Measurements from ENCODE around the gene C12orf60.
"Not testable (repeated sequence)": the region's sequence is repeated elsewhere in the genome, so short reads cannot be mapped to it uniquely, and the experiment has no call there.

The C12orf60 gene

GRCh38 chr12:14803011-14803829 lies at the start of gene C12orf60, which contains the start of gene WBP11:
C12orf60 (plus strand) TSS chr12:14803670; CDS start chr12:14822936, 19,266 bp downstream.
WBP11 (minus strand) TSS chr12:14803478; CDS start chr12:14801383, 2,095 bp downstream.
- DNase-seq = peak; percentile 97

- DNase-seq = peak; percentile 58
These were observed 46.9 kb upstream of the C12orf60 start for GRCh38 chr12:14756334-14757143.

GRCh38 chr12:14759711-14760280 lies 43.7 kb upstream of the C12orf60 start:
- DNase-seq = not testable (repeated sequence)

- DNase-seq = no peak
These were observed 38.1 kb upstream of the C12orf60 start for GRCh38 chr12:14765398-14765797.

GRCh38 chr12:14766020-14766419 lies 37.5 kb upstream of the C12orf60 start:
- not testable (repeated sequence) for DNase-seq

- DNase-seq = no peak
These were observed 36.7 kb upstream of the C12orf60 start for GRCh38 chr12:14766649-14767215.

GRCh38 chr12:14767617-14768016 lies 35.9 kb upstream of the C12orf60 start:
- DNase-seq = no peak

GRCh38 chr12:14768823-14769405 lies 34.6 kb upstream of the C12orf60 start:
- DNase-seq = peak; percentile 63

- peak; percentile 54 for DNase-seq
These were observed 34.0 kb upstream of the C12orf60 start for GRCh38 chr12:14769466-14769968.

GRCh38 chr12:14769969-14770495 lies 33.4 kb upstream of the C12orf60 start:
- peak; percentile 92 for DNase-seq

- peak; percentile 98 for DNase-seq
These were observed 32.7 kb upstream of the C12orf60 start for GRCh38 chr12:14770496-14771461.

- DNase-seq = peak; percentile 43
These were observed 31.8 kb upstream of the C12orf60 start for GRCh38 chr12:14771651-14772137.

GRCh38 chr12:14772946-14773345 lies 30.5 kb upstream of the C12orf60 start:
- no peak for DNase-seq

- no peak for DNase-seq
These were observed 29.8 kb upstream of the C12orf60 start for GRCh38 chr12:14773685-14774073.

GRCh38 chr12:14774074-14774905 lies 29.2 kb upstream of the C12orf60 start:
- peak; percentile 96 for DNase-seq

GRCh38 chr12:14774906-14775635 lies 28.4 kb upstream of the C12orf60 start:
- DNase-seq = peak; percentile 19

GRCh38 chr12:14775636-14775980 lies 27.9 kb upstream of the C12orf60 start:
- no peak for DNase-seq

- peak; percentile 17 for DNase-seq
These were observed 27.1 kb upstream of the C12orf60 start for GRCh38 chr12:14776236-14776961.

Measured in RPMI8226 (cell line).